A375 (cell line): ENCODE results near the gene VSIR. TPM values are rescaled to one million over a fixed set of nuclear protein-coding genes. Genes with fewer than 3 reads are reported as not detected.

Experiments
- small RNA-seq: library from RNA; depleted of rRNA; stranded (forward); fragments of <200 nt; gene quantifications from one replicate; pipeline ENCODE3, GENCODE V24; 2014
- total RNA-seq: library from RNA; depleted of rRNA; stranded (reverse); fragments of >200 nt; shearing (Covaris generic); gene quantifications from 2 replicates; pipeline ENCODE4 v1.2.3, GENCODE V29; 2014; rRNA removed

The VSIR gene
- 7.4 and 9.5 TPM in 2 replicates for total RNA-seq

DNA sequence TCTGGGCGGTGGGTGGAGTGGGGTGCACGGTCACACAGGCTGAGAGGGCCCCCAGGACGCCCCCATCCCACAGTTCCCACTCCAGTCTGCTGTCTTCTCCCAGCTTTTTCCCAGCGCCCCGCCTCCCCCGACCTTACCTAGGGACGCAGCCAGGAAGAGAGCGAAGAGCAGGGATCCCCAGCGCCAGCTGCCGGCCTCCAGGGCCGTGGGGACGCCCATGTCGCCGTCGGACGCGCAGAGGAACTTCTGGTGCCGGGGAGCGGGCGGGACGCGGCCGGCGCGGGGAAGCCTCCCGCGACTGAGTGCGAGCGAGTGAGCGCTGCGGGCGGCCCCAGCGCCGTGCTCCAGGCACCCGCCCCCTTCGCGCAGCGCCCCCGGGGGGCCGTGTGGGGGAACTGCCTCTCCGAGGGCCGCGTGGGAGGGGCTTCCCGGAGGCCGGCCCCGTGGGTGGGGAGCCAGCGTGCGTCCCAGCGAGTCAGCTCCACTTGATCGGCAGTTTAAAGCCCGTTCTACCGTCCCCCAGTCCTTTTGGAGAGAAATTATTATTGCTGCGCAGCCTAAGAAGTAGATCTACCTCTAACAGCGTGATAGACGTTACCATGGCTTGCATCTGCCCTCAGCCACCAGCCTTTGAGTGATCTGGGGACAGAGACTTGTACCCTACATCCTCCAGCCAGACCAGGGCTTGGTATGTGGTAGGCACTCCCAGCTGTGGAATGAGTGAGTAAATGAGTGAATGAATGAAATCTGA lies at the start of gene VSIR:
Gene VSIR, minus strand, starts transcription at position 300 of the 751 bp plus-strand sequence. Its CDS starts 81 bp downstream, at position 219.

DNA sequence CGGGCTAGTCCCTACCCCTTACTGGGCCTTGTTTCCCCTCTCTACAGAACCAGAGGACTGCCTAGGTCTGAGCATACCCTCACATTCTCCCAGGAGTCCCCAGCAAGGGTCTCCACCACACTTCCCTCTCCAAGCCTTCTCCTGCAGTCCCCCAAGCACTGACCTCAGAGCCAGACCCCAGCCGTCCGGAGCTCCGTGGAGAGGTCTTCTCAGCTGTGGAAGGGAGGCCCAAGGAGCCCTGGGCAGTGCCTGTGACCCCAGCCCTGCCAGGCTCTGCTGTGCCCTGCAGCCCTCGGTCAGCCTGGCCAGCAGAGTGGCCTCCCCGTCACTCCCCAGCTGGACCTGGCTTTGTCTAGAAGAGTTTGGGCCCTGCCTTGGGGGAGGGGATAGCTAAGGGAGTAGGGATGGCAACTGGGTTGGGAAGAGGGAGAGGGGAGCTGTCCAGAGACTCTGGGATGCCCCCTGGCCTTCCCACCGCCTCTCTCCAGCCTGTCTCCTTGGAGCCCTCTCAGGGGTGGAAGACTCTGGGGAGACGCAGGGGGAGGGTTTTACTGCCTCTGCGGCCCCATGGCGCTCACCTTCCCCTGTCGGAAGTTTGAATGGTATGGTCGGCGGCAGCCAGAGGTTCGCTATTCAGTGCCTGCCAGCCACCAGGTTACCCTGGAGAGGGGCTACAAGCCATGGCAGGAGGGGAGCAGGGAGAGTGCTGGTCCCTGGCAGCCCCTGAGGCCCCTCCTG lies 53.7 kb downstream of the VSIR start, which contains the start of gene C10orf105:
Gene C10orf105, minus strand, starts transcription at position 315 of the 738 bp plus-strand sequence. CDS start 3,441 bp downstream, outside the sequence.

Small RNAs within 50 kb of the gene (small RNA-seq; reads per million reads assigned to genes)
- not detected for gene MIR7152

Other genes starting within 250 kb of the VSIR start
- gene C10orf105, start 53.7 kb downstream of the VSIR start, total RNA-seq, result not detected in 2 replicates
- gene PSAP, start 77.7 kb upstream of the VSIR start, total RNA-seq, result 390 and 399 TPM in 2 replicates
- gene CHST3, start 190.9 kb upstream of the VSIR start, total RNA-seq, result 17.9 and 18.5 TPM in 2 replicates